Sciatic nerve (tissue), 2 donors: ENCODE results near the gene ZNF805. TPM values are rescaled to one million over a fixed set of nuclear protein-coding genes. Genes with fewer than 3 reads are reported as not detected.
A peak's percentile ranks its signal among the peaks of the same experiment; 100 is the strongest.
"Not testable (repeated sequence)": the region's sequence is repeated elsewhere in the genome, so short reads cannot be mapped to it uniquely, and the experiment has no call there.

ENCODE experiments used
- ATAC-seq: fragments of 200-7000 bp; cut with Tn5 transposase; one replicate; pipeline ENCODE4 v1.9.1; 2020; ENCODE audit warnings: mild to moderate bottlenecking, moderate library complexity
- DNase-seq: peaks from one replicate; pipeline ENCODE4 v3.0.0-alpha.2; 2020; ENCODE audit warnings: low spot score
- intact Hi-C: fragments of 100-400 bp; cut with DNase I; formaldehyde crosslinking; loops from one replicate; pipeline ENCODE4 v1.14.2; 2022
- total RNA-seq: library from RNA; stranded (reverse); fragmentation: NEBNext Ultra II Directional; extraction: Animal tissue kit (Norgen Biotek cat#: 25700); gene quantifications from one replicate; pipeline ENCODE4 v1.2.1, GENCODE V29; 2021
- donor health status: DM: no; HTN: no; CAD: no.
- donor health status: DM: no; HTN: no; CAD: no.

ZNF805 gene
- total RNA-seq, 1 donor from 2014 or later: 21.2 TPM

GRCh38 chr19:57262044-57262443, 21.6 kb downstream of the ZNF805 start:
- intact Hi-C loops: no loop called here
- ATAC-seq (no peak), DNase-seq (no peak)

- ATAC-seq (no peak), DNase-seq (no peak)
- intact Hi-C loops: no loop called here
Measured at GRCh38 chr19:57263244-57263741, 22.9 kb downstream of the ZNF805 start.

GRCh38 chr19:57267291-57267690, 26.9 kb downstream of the ZNF805 start:
- ATAC-seq (no peak), DNase-seq (no peak)
- intact Hi-C loops: no loop called here

- intact Hi-C loops: no loop called here
- ATAC-seq (no peak), DNase-seq (no peak)
Measured at GRCh38 chr19:57269515-57270250, 29.3 kb downstream of the ZNF805 start.

- DNase-seq (no peak), ATAC-seq (no peak)
- intact Hi-C loops: no loop called here
Measured at GRCh38 chr19:57271280-57271679, 30.8 kb downstream of the ZNF805 start.

- DNase-seq: no peak
- intact Hi-C loops: no loop called here
- ATAC-seq: no peak
Measured at GRCh38 chr19:57273014-57273413, 32.6 kb downstream of the ZNF805 start.

GRCh38 chr19:57276430-57276829, 36.0 kb downstream of the ZNF805 start:
- ATAC-seq (no peak), DNase-seq (no peak)
- intact Hi-C loops: no loop called here

GRCh38 chr19:57278481-57278880, 38.0 kb downstream of the ZNF805 start:
- intact Hi-C loops: not testable (repeated sequence)

GRCh38 chr19:57279418-57280164, 39.2 kb downstream of the ZNF805 start:
- intact Hi-C loops: no loop called here
- ATAC-seq: peak; percentile 98
- peak; percentile 92 for DNase-seq

More at GRCh38 chr19:57278481-57278880, 38.0 kb downstream of the ZNF805 start:
- DNase-seq, ATAC-seq: not testable (repeated sequence)

- intact Hi-C loops: no loop called here
- ATAC-seq (peak; percentile 99), DNase-seq (peak; percentile 98)
Measured at GRCh38 chr19:57280165-57280961, 39.9 kb downstream of the ZNF805 start, which contains the start of gene ZNF460. ZNF460 (plus strand) TSS chr19:57280485; CDS start chr19:57280807, 322 bp downstream.

GRCh38 chr19:57280962-57281400, 40.5 kb downstream of the ZNF805 start:
- no peak for DNase-seq
- intact Hi-C loops: no loop called here
- ATAC-seq: no peak

- no peak for DNase-seq
- intact Hi-C loops: no loop called here
- ATAC-seq: no peak
Measured at GRCh38 chr19:57282011-57282643, 41.7 kb downstream of the ZNF805 start.

- DNase-seq: no peak
- intact Hi-C loops: no loop called here
- no peak for ATAC-seq
Measured at GRCh38 chr19:57288373-57288772, 47.9 kb downstream of the ZNF805 start.

GRCh38 chr19:57290970-57291369, 50.5 kb downstream of the ZNF805 start:
- ATAC-seq (no peak), DNase-seq (no peak)
- intact Hi-C loops: no loop called here

GRCh38 chr19:57292547-57292946, 52.1 kb downstream of the ZNF805 start:
- no peak for ATAC-seq

GRCh38 chr19:57293719-57294118, 53.3 kb downstream of the ZNF805 start:
- intact Hi-C loops: no loop called here
- DNase-seq (no peak), ATAC-seq (no peak)

More at GRCh38 chr19:57292547-57292946, 52.1 kb downstream of the ZNF805 start:
- intact Hi-C loops: no loop called here
- DNase-seq: no peak

- DNase-seq (no peak), ATAC-seq (peak; percentile 32)
- intact Hi-C loops: no loop called here
Measured at GRCh38 chr19:57302020-57302465, 61.6 kb downstream of the ZNF805 start.

- DNase-seq (no peak), ATAC-seq (no peak)
- intact Hi-C loops: no loop called here
Measured at GRCh38 chr19:57302727-57303401, 62.4 kb downstream of the ZNF805 start.
